ENCODE measurements around the gene OCA2. TPM values are rescaled to one million over a fixed set of nuclear protein-coding genes. Genes with fewer than 3 reads are reported as not detected.

OCA2 gene
- total and polyA plus RNA-seq, 2 of the 4 experiments (the other 2 are of a cell fraction) = under 0.01 to 0.03 TPM

DNA sequence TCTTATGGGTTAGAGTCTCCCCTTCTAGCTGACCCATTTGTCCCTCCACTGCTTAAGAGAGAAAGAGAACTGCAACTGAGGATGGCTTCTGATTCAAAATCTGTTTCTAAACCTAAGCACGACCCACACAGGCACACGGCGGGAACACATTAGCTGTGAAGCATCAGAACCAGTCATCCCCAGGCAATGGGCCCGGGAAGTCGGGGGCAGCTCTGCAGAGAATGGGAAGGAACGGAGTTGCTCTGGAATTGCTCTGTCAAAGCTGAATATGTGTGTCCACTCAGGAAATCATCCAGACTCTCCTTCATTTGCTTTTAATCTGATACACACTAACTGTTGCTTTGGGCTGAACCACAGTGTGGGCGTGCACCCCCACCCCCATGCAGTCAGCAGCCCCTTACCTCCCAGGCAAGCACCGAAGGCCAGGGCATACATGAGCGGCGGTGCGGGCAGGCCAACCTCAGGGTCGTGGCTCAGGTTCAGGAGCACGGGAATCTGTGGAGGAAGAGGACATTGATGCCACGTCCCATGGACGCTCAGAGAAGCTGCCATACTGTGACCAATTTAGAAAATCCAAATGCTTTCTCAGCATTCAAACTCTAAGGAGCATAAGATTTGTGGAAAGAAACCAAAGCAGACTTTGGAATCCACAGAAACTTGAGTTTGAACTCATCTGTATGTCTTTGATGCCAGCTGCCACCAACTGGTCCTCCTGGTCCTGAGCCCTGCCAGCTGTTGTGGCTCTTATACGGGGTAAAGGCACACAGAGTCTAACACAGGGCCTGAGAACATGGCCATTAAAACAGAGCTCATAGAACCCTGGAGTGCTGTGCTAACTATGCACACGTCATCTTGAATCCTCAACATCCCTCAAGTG lies 247.9 kb downstream of the OCA2 start:
- Histone ChIP-seq H3K9ac (ENCODE audit: low read depth, low read length) (no peak overlapping the region), H3K27ac (ENCODE audit: insufficient read depth, low read length) (no peak overlapping the region), H4K5ac (ENCODE audit: low read depth, low read length) (no peak overlapping the region), H3K18ac (ENCODE audit: low read depth, low read length) (no peak overlapping the region), H3K23ac (ENCODE audit: low read depth, low read length) (no peak overlapping the region), H3K9me1 (ENCODE audit: insufficient read depth, low read length) (no peaks in the 10 kb centered on the region), H4K20me1 (ENCODE audit: insufficient read depth, low read length) (no peaks in the 10 kb centered on the region), H2AFZ (replicated peaks; ENCODE audit: low read length, poor library complexity) (no peak overlapping the region), H3K4me1 (ENCODE audit: control insufficient read depth, insufficient read depth, low read length) (no peaks in the 10 kb centered on the region), H4K91ac (ENCODE audit: insufficient read depth, low read depth, low read length) (no peak overlapping the region), H2BK20ac (ENCODE audit: low read depth, low read length) (no peak overlapping the region), H2AK9ac (replicated peaks; ENCODE audit: low read depth, low read length, poor library complexity) (no peak overlapping the region), H2AK5ac (ENCODE audit: low read depth, low read length) (no peak overlapping the region), H3K4me3 (ENCODE audit: insufficient read depth, low read depth, low read length) (no peak overlapping the region), H3K36me3 (ENCODE audit: control insufficient read depth, insufficient read depth, low read length) (no peaks in the 10 kb centered on the region), H3K4ac (ENCODE audit: low read depth, low read length) (no peak overlapping the region), H2BK15ac (ENCODE audit: low read depth, low read length) (no peak overlapping the region), H2BK5ac (ENCODE audit: low read depth, low read length, poor library complexity, severe bottlenecking) (no peak overlapping the region), H3K79me1 (ENCODE audit: low read depth in 1 of 2, low read length in 2 of 2) (no peaks in the 10 kb centered on the region), H4K8ac (ENCODE audit: low read depth in 2 of 2, low read length in 2 of 2) (no peak overlapping the region), H3K4me2 (ENCODE audit: low read depth, low read length) (no peak overlapping the region), H3K14ac (replicated peaks; ENCODE audit: low read depth, low read length) (no peak overlapping the region), H3K9me3 (ENCODE audit: control insufficient read depth, insufficient read depth, low read length) (peaks cover 41% of the 10 kb centered on the region), H2BK120ac (ENCODE audit: low read depth, low read length) (no peak overlapping the region), H3K56ac (ENCODE audit: extremely low read depth, insufficient read depth, low read length) (no peak overlapping the region), H3K27me3 (ENCODE audit: control insufficient read depth, insufficient read depth, low read length) (no peaks in the 10 kb centered on the region)
- DNase-seq = no peak
- ChIA-PET POLR2A (ENCODE audit: unreplicated experiment) (no interaction called here), CTCF (no interaction called here)
- intact Hi-C loops (cut with micrococcal nuclease) (no loop called here), in situ Hi-C loops (cut with MboI; ENCODE audit: low sequenced_read_pairs) (no loop called here), dilution Hi-C loops (cut with HindIII; ENCODE audit: low sequenced_read_pairs, unreplicated experiment) (no loop called here)
- ATAC-seq (ENCODE audit: low read depth) = no peak
- BruUV-seq (replicated peaks) = no TSS peak
- WGBS, 2 experiments (ENCODE audit: extremely low coverage in 2 of 2, insufficient read length in 1 of 2) = 74% methylated on average over 10 of the region's 17 CpGs; no CpG with 5 or more reads in 1 of the 2 experiments
- no peak for TF ChIP-seq POLR2A (IDR thresholded peaks at IDR 0.05; ENCODE audit: low read depth, low read length)
- no peak for TF ChIP-seq CEBPB (IDR thresholded peaks at IDR 0.05; ENCODE audit: low read depth, low read length)
- TF ChIP-seq USF2 (IDR thresholded peaks at IDR 0.05; ENCODE audit: low read depth, low read length) = no peak
- no peak for TF ChIP-seq MAZ (IDR thresholded peaks at IDR 0.05; ENCODE audit: borderline replicate concordance, low read depth, low read length)
- TF ChIP-seq SMC3 (IDR thresholded peaks at IDR 0.05; ENCODE audit: low read depth, low read length) = no peak
- TF ChIP-seq CHD1 (IDR thresholded peaks at IDR 0.05; ENCODE audit: low read depth, low read length) = no peak
- no peak for TF ChIP-seq ELK1 (IDR thresholded peaks at IDR 0.05; ENCODE audit: borderline replicate concordance, low read depth, low read length)
- no peak for TF ChIP-seq NFE2L2 (IDR thresholded peaks at IDR 0.05; ENCODE audit: low read depth, low read length)

All from IMR-90 (cell line).